Peyer's patch (tissue), 4 donors: ENCODE measurements around the gene NAV1.

Experiments used
- CTCF ChIP-seq, 6 experiments: fragments of 450-650 bp in 4 of 6; fragments of 200-600 bp in 2 of 6; sonication (generic) in 1 of 6; IDR thresholded peaks; one replicate each; pipeline ENCODE4 v1.5.1; 2017 to 2019; ENCODE audit warnings: antibody characterized with exemption in 6 of 6, mild to moderate bottlenecking in 3 of 6, moderate library complexity in 1 of 6
- POLR2A ChIP-seq, 2 donors: fragments of 450-650 bp; IDR thresholded peaks; one replicate each; pipeline ENCODE4 v1.5.1; 2017; ENCODE audit warnings: antibody characterized with exemption in 2 of 2, mild to moderate bottlenecking in 2 of 2, moderate library complexity in 2 of 2

- TF ChIP-seq CTCF (IDR thresholded peaks at IDR 0.05) (no peak), POLR2A (IDR thresholded peaks at IDR 0.05) (no peak)
Measured at GRCh38 chr1:201518071-201518470, 20.9 kb upstream of the NAV1 start.
